ENCODE results near the gene PCNX1.
"Not testable (repeated sequence)": the region's sequence is repeated elsewhere in the genome, so short reads cannot be mapped to it uniquely, and the experiment has no call there.

Gene PCNX1

DNA sequence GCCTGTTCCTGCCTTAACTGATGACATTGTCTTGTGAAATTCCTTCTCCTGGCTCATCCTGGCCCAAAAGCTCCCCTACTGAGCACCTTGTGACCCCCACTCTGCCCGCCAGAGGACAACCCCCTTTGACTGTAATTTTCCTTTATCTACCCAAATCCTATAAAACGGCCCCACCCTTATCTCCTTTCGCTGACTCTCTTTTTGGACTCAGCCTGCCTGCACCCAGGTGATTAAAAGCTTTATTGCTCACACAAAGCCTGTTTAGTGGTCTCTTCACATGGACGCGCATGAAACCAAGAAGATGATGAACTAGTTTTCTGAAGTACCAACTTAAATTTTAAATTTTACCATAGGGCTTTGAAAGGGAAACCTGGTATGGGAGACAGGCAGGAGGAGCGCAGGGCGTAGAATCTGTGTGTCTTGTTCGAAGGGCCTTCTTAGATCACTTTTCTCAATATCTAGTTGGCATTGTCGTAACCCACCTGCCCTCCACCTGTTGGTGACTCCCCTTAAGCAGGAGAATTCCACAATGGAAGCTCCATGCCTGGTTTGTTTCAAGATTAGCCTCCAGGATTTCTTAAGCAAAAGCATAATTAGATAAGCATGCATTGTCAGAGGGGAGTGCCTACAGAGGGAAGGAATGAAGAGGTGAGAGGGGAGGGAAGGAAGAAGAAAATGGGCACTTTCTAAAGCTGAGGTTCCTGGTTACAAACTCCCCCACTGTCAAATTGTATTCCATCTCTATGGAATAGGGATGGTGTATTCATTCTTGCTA lies 222.6 kb downstream of the PCNX1 start:
- not testable (repeated sequence) for DNase-seq (ENCODE audit: low read depth)

- no peak for DNase-seq (ENCODE audit: low read depth)
Measured at GRCh38 chr14:71130491-71131179, 223.4 kb downstream of the PCNX1 start.

DNA sequence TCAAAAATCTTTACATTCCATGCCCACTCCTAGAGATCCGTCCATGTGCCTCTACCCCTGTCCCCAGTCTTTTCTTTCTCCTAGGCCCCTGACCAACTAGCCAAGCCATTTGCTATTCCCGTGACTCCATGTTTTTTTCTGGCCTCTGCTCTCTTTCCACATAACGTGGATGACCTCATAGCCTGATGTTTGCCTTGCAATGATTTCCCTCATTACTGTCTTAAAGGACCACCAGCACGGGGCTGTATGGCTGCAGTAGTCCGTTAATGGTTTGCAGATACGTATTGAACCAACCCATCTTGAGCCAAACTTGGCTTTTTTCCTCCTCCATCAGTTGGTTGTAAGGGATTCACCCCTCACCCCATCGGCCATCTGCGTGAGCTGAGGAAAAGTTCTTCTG lies 226.0 kb downstream of the PCNX1 start:
- no peak for DNase-seq (ENCODE audit: low read depth)

- DNase-seq (ENCODE audit: low read depth) = no peak
Measured at GRCh38 chr14:71135496-71135895, 228.2 kb downstream of the PCNX1 start.

GRCh38 chr14:71135911-71136310 lies 228.7 kb downstream of the PCNX1 start:
- no peak for DNase-seq (ENCODE audit: low read depth)

DNA sequence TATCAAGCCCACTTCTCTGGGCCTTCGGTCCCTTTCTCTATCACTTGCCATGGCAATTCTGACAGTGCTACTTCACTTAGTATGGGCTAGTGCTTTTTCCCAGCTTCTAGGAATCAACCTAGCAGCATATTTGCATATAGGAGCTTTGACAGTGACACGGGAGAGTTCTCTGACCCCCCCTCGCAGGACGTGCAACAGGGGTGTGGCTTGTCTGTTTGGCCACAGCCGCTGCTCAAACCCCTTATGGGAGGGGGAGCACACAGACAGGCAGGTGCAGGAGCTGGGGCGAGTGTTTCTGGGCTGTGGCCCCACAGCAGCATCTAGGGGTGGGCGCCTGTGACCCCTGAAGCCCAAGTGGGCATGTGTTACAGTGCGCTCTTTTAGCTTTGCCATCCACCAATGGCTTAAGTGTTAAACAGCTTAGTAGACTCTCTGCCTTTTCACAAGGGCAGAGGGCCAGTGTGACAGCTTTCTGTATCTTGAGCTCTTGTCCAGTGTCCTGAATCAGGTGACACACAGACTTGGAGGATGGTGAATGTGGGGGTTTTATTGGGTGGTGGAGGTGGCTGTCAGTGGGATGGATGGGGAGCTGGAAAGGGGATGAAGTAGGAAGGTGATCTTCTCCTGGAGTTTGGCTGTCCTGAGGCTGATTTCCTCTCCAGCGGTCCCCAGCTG lies 229.3 kb downstream of the PCNX1 start:
- DNase-seq (ENCODE audit: low read depth) = no peak

- no peak for DNase-seq (ENCODE audit: low read depth)
Measured at GRCh38 chr14:71137536-71138447, 230.5 kb downstream of the PCNX1 start.

DNA sequence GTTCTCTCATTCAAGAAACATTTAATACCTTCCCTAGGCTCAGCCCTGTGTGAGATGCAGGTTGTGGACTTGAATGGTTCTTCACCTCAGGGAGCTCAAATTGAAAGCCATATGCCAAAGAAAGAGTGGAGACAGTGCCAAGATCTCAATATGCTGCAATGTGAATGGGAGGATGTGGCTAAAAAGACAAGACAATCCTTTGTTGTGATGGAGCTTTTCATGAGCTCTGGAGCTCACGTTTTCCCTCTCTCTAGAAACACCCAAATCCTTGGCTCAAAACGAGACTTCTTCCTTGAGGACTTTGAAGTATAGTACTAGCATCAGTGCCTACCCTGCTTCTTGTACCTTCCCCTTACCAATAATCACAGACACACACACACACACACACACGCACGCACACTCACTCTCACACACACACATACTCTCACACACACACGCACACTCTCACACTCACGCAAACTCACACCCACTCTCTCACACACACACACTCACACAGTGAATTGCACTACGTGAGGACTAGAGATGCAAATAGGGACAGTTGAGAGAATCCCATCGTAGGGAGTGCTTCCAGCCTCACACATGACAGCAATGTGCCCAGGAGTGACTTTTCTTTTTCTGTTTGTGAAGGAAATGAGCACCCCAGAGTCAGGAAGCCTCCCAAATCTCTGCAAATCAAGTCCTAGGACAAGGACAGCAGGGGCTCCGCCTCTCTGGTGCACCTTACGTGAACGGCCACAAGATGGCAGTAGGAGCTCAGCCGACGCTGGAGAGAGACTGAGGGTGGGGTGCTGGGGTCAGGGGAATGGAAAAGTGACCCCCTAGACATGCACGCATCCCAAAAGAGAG lies 231.4 kb downstream of the PCNX1 start:
- DNase-seq (ENCODE audit: low read depth) = peak; percentile 50

GRCh38 chr14:71139294-71139946 lies 232.2 kb downstream of the PCNX1 start:
- no peak for DNase-seq (ENCODE audit: low read depth)

DNA sequence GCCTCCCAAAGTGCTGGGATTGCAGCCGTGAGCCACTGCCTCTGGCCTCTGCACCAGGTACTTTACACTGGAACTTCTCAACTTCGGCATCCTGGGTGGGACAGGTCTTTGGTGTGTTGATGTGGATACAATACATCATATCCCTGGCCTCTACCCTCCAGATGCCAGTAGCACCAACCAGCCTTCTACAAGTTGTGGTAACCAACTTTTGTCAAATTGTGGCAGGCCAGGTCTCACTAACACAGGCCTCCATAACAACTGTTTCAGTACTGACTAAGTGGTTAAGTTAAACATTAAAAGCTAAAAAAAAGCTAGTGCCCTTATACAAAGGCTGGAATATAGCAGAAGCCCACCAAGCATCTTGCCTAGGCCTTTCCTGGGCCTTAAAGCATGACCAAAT lies 232.9 kb downstream of the PCNX1 start:
- DNase-seq (ENCODE audit: low read depth) = no peak

DNA sequence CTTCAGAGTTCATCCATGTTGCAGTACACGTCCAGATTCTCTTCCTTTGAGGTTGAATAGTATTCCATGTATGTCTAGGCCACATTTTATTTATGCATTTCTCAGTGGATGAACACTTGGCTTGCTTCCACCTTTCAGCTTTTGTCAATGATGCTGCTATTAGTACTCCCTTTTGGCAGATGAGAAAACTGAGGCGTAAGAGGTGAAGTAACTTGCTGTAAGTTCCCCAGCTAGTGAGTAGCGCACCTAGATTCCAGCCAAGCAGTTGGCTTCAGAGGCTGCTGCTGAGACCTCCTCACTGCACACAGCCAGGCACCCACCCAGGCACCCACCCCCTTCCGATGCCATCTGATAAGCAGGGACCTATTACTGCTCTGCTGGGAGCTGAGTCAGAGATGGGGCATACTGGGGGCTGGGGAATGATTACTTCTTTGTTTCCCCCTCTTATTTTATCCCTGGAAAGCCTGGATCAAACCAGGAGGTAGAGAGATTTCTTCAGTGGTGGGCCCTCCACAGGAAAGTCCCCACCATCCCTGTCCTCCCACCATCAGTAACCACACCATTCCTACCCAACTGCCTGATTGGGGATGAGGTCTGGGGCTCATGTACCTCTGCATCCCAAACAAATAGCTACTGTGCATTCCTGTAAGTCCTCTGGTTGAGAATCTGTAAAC lies 234.6 kb downstream of the PCNX1 start:
- DNase-seq (ENCODE audit: low read depth) = no peak

DNA sequence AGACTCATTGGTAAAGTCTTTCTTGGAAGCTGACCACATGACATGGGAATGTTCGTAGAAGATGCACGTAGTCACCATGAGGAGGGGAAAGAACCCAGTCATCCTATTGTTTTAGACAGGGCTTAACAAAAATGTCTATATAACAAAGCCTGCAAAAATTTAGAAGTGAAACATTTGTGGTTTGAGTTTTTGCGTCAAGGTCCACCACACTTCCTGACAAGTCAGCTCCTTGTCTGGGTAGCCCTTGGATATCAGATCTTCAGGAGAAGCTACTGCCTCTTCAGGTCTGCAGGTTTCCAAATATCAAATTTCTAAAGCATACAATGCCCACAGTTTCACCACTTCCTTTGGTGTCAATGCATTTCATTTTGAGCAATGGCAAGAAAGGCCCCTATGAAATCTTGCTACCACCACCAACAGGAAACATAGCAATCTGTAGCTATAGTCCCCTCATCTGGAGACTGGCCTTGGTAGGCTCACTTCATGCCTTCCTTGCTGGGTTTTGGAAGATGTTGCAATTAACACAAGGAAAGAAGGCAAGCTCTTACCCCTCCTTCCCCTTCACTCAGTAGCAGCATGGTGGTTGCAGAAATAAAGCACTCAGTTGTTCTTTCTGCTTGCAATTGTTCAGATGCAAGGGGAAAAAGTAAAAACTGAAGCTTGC lies 235.2 kb downstream of the PCNX1 start:
- DNase-seq (ENCODE audit: low read depth) = no peak

DNA sequence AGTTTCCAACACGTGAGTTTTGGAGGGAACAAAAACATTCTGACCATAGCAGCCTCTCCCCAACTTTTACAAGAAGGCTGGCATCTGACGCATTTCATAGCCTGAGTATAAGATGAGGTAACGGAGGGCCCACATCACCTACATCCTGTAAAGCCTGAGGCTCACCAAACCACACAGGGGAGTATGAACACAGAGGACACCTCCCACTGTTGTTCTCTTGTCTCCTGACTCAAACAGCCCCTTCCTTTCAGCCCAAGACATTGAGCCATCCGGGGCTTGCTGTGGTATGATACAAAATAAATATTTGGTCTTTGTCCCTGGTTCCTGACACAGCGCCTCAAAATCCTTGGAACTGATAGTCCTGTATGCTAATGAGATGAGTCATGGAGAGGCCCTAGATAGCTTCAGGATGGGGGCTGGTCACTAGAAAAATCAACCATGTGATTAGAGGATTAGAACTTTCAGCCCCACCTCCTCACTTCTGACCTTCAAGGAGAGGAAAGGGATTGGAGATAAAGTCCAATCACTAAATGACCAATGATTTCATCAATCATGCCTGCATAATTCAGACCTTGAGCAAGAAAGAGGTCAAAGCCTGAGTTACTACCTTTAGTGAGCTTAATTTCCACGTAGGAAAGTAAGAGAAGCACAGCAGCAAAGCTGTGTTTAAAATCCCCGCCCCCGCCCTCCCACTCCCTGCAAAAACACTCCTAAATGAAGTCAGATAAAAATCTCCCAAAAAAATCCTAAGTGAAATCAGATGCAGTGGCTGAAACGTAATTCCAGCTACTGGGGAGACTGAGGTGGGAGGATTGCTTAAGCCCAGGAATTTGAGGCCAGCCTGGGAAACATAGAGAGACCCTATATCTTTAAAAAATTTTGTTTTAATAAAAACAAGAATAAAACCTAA lies 236.4 kb downstream of the PCNX1 start:
- DNase-seq (ENCODE audit: low read depth) = no peak

DNA sequence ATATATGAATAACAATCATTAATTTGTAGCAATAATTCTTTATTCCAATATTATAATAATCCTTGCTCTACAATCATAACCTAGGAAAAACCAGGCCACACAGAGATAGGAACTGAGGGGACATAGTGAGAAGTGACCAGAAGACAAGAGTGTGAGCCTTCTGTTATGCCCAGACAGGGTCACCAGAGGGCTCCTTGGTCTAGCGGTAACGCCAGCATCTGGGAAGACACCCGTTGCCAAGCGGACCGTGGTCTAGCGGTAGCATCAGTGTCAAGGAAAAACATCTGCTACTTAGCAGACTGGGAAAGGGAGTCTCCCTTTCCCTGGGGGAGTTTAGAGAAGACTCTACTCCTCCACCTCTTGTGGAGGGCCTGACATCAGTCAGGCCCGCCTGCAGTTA lies 240.1 kb downstream of the PCNX1 start:
- DNase-seq (ENCODE audit: low read depth) = not testable (repeated sequence)

- DNase-seq (ENCODE audit: low read depth) = no peak
Measured at GRCh38 chr14:71148627-71149026, 241.4 kb downstream of the PCNX1 start.

GRCh38 chr14:71150737-71151136 lies 243.5 kb downstream of the PCNX1 start:
- DNase-seq (ENCODE audit: low read depth) = no peak

GRCh38 chr14:71155743-71156142 lies 248.5 kb downstream of the PCNX1 start:
- DNase-seq (ENCODE audit: low read depth) = no peak

Measured in activated T-cell treated with anti-CD3 and anti-CD28 coated beads for 24 hours (primary cell).